B cell (primary cell): ENCODE data around the gene ITCH. TPM values are rescaled to one million over a fixed set of nuclear protein-coding genes. Genes with fewer than 3 reads are reported as not detected.

Experiments
- ATAC-seq: fragments of 200-7000 bp; cut with Tn5 transposase; one replicate; pipeline ENCODE4 v1.10.0; 2021; ENCODE audit warnings: low read depth, mild to moderate bottlenecking, moderate number of reproducible peaks, moderate library complexity
- CTCF ChIA-PET: fragments of 350-600 bp; sonication (Branson Sonifier 250); formaldehyde crosslinking; loops from one replicate; lab custom pipeline; 2021; ENCODE audit warnings: antibody characterized with exemption, inconsistent platforms; lab: Charles Lee
- POLR2A ChIA-PET: fragments of 350-600 bp; sonication (Branson Sonifier 250); formaldehyde crosslinking; loops from one replicate; lab custom pipeline; 2021; ENCODE audit warnings: antibody characterized with exemption; lab: Charles Lee
- DNase-seq: peaks from one replicate; pipeline ENCODE4 v3.0.0; 2013
- H2AFZ ChIP-seq: 2 replicates; pipeline ENCODE4 v1.6.1; 2012; ENCODE audit warnings: mild to moderate bottlenecking, low read depth, low read length; ENCODE audit not compliant: insufficient read depth, poor library complexity, severe bottlenecking
- H3K27ac ChIP-seq, 2 donors: 1 replicate in 1 of 2; 2 replicates in 1 of 2; pipeline ENCODE4 v1.5.1; 2012 to 2013; ENCODE audit warnings: low read length in 2 of 2, mild to moderate bottlenecking in 2 of 2, moderate library complexity in 1 of 2
- H3K27me3 ChIP-seq, 4 experiments: fragments of 200-600 bp in 1 of 4; sonication (generic) in 1 of 4; replicated peaks in 1 of 4; 1 replicate in 2 of 4; 2 replicates in 2 of 4; pipeline versions ENCODE4 v1.6.1 to v1.7.0; 2013 to 2016; ENCODE audit warnings: low read length in 3 of 4, mild to moderate bottlenecking in 2 of 4, mixed read lengths in 1 of 4, moderate library complexity in 1 of 4; ENCODE audit not compliant: insufficient read depth in 4 of 4, control insufficient read depth in 3 of 4; ENCODE audit errors: control extremely low read depth in 1 of 4
- H3K36me3 ChIP-seq, 2 experiments: replicated peaks in 1 of 2; 1 replicate in 1 of 2; 2 replicates in 1 of 2; pipeline versions ENCODE4 v1.6.1 to v1.7.1; 2013; ENCODE audit warnings: low read length in 1 of 2; ENCODE audit not compliant: insufficient read depth in 2 of 2, control insufficient read depth in 1 of 2; ENCODE audit errors: control extremely low read depth in 1 of 2, extremely low read depth in 1 of 2
- H3K4me1 ChIP-seq, 2 donors: fragments of 200-600 bp in 1 of 2; sonication (generic) in 1 of 2; 1 replicate in 1 of 2; 2 replicates in 1 of 2; pipeline versions ENCODE4 v1.5.1 to v1.6.1; 2013 to 2017; ENCODE audit warnings: low read length in 2 of 2; ENCODE audit not compliant: control insufficient read depth in 2 of 2, insufficient read depth in 2 of 2
- H3K4me2 ChIP-seq: replicated peaks from 2 replicates; pipeline ENCODE3; 2012; ENCODE audit warnings: mild to moderate bottlenecking, low read depth, low read length; ENCODE audit not compliant: poor library complexity, severe bottlenecking
- H3K4me3 ChIP-seq, 5 experiments: fragments of 200-600 bp in 1 of 5; sonication (generic) in 1 of 5; 1 replicate in 3 of 5; 2 replicates in 2 of 5; pipeline versions ENCODE4 v1.5.1 to v1.7.0; 2011 to 2016; ENCODE audit warnings: low read length in 4 of 5, mild to moderate bottlenecking in 4 of 5, low read depth in 2 of 5, control low read depth in 1 of 5, moderate library complexity in 1 of 5; ENCODE audit not compliant: insufficient read depth in 1 of 5; ENCODE audit errors: control extremely low read depth in 1 of 5, extremely low read depth in 1 of 5
- H3K79me2 ChIP-seq: fragments of 200-600 bp; sonication (generic); one replicate; pipeline ENCODE4 v1.6.0; 2016; ENCODE audit warnings: low read length; ENCODE audit not compliant: control insufficient read depth, insufficient read depth
- H3K9ac ChIP-seq: fragments of 200-600 bp; sonication (generic); 2 replicates; pipeline ENCODE4 v1.6.1; 2017; ENCODE audit warnings: mild to moderate bottlenecking, low read length, moderate library complexity
- H3K9me3 ChIP-seq, 3 donors: one replicate each; pipeline versions ENCODE4 v1.6.1 to v1.7.1; 2013; ENCODE audit warnings: low read length in 2 of 3; ENCODE audit not compliant: control insufficient read depth in 2 of 3, insufficient read depth in 1 of 3; ENCODE audit errors: control extremely low read depth in 1 of 3
- H4K20me1 ChIP-seq: 2 replicates; pipeline ENCODE4 v1.6.0; 2012; ENCODE audit warnings: mild to moderate bottlenecking, low read length; ENCODE audit not compliant: insufficient read depth, control insufficient read depth, poor library complexity, severe bottlenecking
- H3K27ac Mint-ChIP-seq: one replicate; pipeline ENCODE4 v1.8.0; 2021; ENCODE audit warnings: mixed read lengths
- H3K27me3 Mint-ChIP-seq: one replicate; pipeline ENCODE4 v1.8.0; 2021; ENCODE audit warnings: mixed read lengths
- H3K4me1 Mint-ChIP-seq: one replicate; pipeline ENCODE4 v1.8.0; 2021; ENCODE audit warnings: mixed read lengths
- H3K4me3 Mint-ChIP-seq: one replicate; pipeline ENCODE4 v1.8.0; 2021; ENCODE audit warnings: mixed read lengths
- H3K9me3 Mint-ChIP-seq: one replicate; pipeline ENCODE4 v1.8.0; 2022; ENCODE audit warnings: mixed read lengths; ENCODE audit not compliant: insufficient read depth
- CTCF ChIP-seq: fragments of 200-600 bp; IDR thresholded peaks from one replicate; pipeline ENCODE4 v1.8.0; 2022; ENCODE audit warnings: antibody characterized with exemption, mild to moderate bottlenecking
- EZH2 ChIP-seq: IDR thresholded peaks from 2 replicates; pipeline ENCODE4 v1.6.1; 2012; ENCODE audit warnings: borderline replicate concordance, low read depth, mild to moderate bottlenecking, moderate library complexity, low read length; ENCODE audit not compliant: insufficient read depth, poor library complexity, severe bottlenecking
- WGBS: methylation state at CpG from one replicate; pipeline ENCODE4 v1.1.5; 2013; ENCODE audit warnings: missing lambda C conversion rate; ENCODE audit not compliant: insufficient coverage; 5-methylcytosine and 5-hydroxymethylcytosine counted together
- intact Hi-C: fragments of 100-400 bp; cut with micrococcal nuclease; formaldehyde crosslinking; loops from one replicate; pipeline ENCODE4 v1.10.0; 2022
- polyA plus RNA-seq: library from polyadenylated mRNA; depleted of rRNA; stranded (reverse); fragments of >200 nt; gene quantifications from 2 replicates; pipeline ENCODE4 v1.2.3, GENCODE V29; 2012
- total RNA-seq, 2 donors: library from RNA; stranded (reverse); fragments of 120-200 nt in 1 of 2; gene quantifications; 1 replicate in 1 of 2; 2 replicates in 1 of 2; pipeline versions ENCODE4 v1.2.3 to v1.2.4, GENCODE V29; 2013 to 2022

Gene ITCH
- total and polyA plus RNA-seq, 2 donors (not counting 1 experiment from before 2014, with no cell fraction given) = 10.0 to 110 TPM

GRCh38 chr20:34538671-34539123, 175.6 kb downstream of the ITCH start:
- POLR2A ChIA-PET = interaction anchor here (0.9 kb wide), 1 partner anchor 226 kb away, joined by 3 read pairs; no protein-coding TSS in a partner anchor
- Histone ChIP-seq H3K9ac (no peak overlapping the region), H3K36me3 (peaks cover 1 to 50% of the 10 kb centered on the region in 2 experiments), H3K79me2 (no peaks in the 10 kb centered on the region), H4K20me1 (no peaks in the 10 kb centered on the region), H3K4me2 (no peak overlapping the region), H3K4me3 (no peak overlapping the region), H3K27me3 (no peaks in the 10 kb centered on the region), H3K27ac (no peak overlapping the region), H3K9me3 (no peaks in the 10 kb centered on the region), H2AFZ (no peak overlapping the region), H3K4me1 (no peaks in the 10 kb centered on the region)
- no peaks in the 10 kb centered on the region for H3K9me3 Mint-ChIP-seq
- H3K4me1 Mint-ChIP-seq = peaks cover 12% of the 10 kb centered on the region
- peak; percentile 67 for DNase-seq
- WGBS = 58% methylated on average over 4 of the region's 5 CpGs
- intact Hi-C loops = loop anchor here (1.0 to 5.0 kb wide), 3 partner anchors 166 to 226 kb away; partner anchors contain the start of gene TP53INP2
- CTCF ChIA-PET = interaction anchor here (0.7 to 5.8 kb wide), 19 partner anchors 8 to 258 kb away, joined by 3 to 89 read pairs (median 4); partner anchors contain the start of genes DYNLRB1 and TP53INP2
- peak; percentile 92 for TF ChIP-seq CTCF
- TF ChIP-seq EZH2 = no peak
- no peak overlapping the region for H3K4me3 Mint-ChIP-seq
- no peak overlapping the region for H3K27ac Mint-ChIP-seq
- H3K27me3 Mint-ChIP-seq = no peaks in the 10 kb centered on the region
- peak; percentile 68 for ATAC-seq

- Mint-ChIP-seq H3K27ac (no peak overlapping the region), H3K27me3 (no peaks in the 10 kb centered on the region), H3K9me3 (no peaks in the 10 kb centered on the region), H3K4me3 (no peak overlapping the region), H3K4me1 (peaks cover 18% of the 10 kb centered on the region)
- intact Hi-C loops = loop anchor here (5.0 kb wide), 1 partner anchor 227 kb away; no protein-coding TSS in a partner anchor
- no peaks in the 10 kb centered on the region for H3K9me3 ChIP-seq
- no peak overlapping the region for H3K4me2 ChIP-seq
- H2AFZ ChIP-seq = no peak overlapping the region
- DNase-seq (no peak), ATAC-seq (no peak)
- H3K27ac ChIP-seq = no peak overlapping the region
- H3K79me2 ChIP-seq = no peaks in the 10 kb centered on the region
- no peak overlapping the region for H3K9ac ChIP-seq
- no peak overlapping the region for H3K4me3 ChIP-seq
- H3K36me3 ChIP-seq = peaks cover 0 to 43% of the 10 kb centered on the region in 2 experiments
- H3K27me3 ChIP-seq = no peaks in the 10 kb centered on the region
- H4K20me1 ChIP-seq = no peaks in the 10 kb centered on the region
- TF ChIP-seq EZH2 = no peak
- no peak for TF ChIP-seq CTCF
- ChIA-PET CTCF (interaction anchor here (0.7 to 5.8 kb wide), 10 partner anchors 9 to 868 kb away, joined by 3 to 89 read pairs (median 5); partner anchors contain the start of genes DYNLRB1 and TP53INP2), POLR2A (no interaction called here)
- 100% methylated on average over 3 of the region's 8 CpGs for WGBS
- peaks cover 0 to 7% of the 10 kb centered on the region in 2 donors for H3K4me1 ChIP-seq
Observed at GRCh38 chr20:34539756-34540155, 176.7 kb downstream of the ITCH start.
